OCI-LY7 (cell line): ENCODE results near the gene HSD17B10.

ENCODE experiments used
- EZH2phosphoT487 ChIP-seq: fragments of 200-600 bp; sonication (generic); IDR thresholded peaks from 2 replicates; pipeline ENCODE4 v1.6.1; 2018; ENCODE audit warnings: low read depth, borderline replicate concordance, mild to moderate bottlenecking, mixed run types, antibody characterized with exemption, low read length, moderate library complexity, mixed read lengths
- TF ChIP-seq, protein P1 (sequence below): fragments of 200-600 bp; sonication (generic); conservative IDR thresholded peaks from 2 replicates; pipeline ENCODE4 v1.5.1; 2014; ENCODE audit warnings: mild to moderate bottlenecking, antibody characterized with exemption, low read length, moderate library complexity, mixed read lengths

DNA sequence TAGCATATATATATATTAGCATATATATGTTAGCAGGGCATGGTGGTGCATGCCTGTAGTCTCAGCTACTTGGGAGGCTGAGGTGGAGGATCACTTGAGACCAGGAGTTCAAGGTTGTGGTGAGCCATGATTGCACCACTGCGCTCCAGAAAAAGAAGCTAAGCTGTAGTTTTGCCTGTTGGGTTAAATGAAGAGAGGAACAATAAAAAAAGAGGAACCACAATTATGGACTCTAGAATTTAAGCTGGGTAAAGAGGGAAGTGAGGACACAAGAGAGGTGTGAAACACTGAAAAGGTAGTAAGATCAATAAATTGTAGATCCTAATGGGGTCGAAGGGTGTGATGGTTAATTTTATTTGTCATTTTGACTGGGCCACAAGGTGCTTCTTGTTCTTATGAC, 40.5 kb upstream of the HSD17B10 start:
- TF ChIP-seq, protein P1, sequence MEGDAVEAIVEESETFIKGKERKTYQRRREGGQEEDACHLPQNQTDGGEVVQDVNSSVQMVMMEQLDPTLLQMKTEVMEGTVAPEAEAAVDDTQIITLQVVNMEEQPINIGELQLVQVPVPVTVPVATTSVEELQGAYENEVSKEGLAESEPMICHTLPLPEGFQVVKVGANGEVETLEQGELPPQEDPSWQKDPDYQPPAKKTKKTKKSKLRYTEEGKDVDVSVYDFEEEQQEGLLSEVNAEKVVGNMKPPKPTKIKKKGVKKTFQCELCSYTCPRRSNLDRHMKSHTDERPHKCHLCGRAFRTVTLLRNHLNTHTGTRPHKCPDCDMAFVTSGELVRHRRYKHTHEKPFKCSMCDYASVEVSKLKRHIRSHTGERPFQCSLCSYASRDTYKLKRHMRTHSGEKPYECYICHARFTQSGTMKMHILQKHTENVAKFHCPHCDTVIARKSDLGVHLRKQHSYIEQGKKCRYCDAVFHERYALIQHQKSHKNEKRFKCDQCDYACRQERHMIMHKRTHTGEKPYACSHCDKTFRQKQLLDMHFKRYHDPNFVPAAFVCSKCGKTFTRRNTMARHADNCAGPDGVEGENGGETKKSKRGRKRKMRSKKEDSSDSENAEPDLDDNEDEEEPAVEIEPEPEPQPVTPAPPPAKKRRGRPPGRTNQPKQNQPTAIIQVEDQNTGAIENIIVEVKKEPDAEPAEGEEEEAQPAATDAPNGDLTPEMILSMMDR, result no peak
- no peak for TF ChIP-seq EZH2phosphoT487
